ENCODE results near the gene ALPK3. TPM values are rescaled to one million over a fixed set of nuclear protein-coding genes. Genes with fewer than 3 reads are reported as not detected.

Gene ALPK3
- total RNA-seq, 2 donors from 2014 or later = 7.8 to 15.8 TPM

- no peak for ATAC-seq
- no peak overlapping the region for H3K27ac ChIP-seq
Observed at GRCh38 chr15:84859651-84860050, 42.5 kb downstream of the ALPK3 start.

DNA sequence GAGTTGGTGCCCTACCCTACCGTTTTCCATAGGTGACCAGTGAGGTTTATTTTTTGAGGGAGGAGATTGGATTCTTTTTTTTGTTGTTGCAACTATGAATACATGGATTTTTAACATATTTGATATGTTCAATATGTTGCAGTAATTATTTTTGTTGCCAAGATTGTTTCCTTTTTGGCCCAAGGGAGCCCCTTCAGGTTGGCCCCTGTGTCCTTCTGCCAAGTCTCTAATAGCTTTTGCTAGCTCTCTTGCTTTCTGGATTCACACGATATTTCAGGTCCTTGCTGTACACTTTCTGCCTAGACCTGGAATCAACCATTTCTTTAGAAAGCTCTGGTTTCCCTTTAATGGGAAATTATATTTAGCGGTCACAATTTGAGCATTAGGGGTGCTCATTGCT lies 44.6 kb downstream of the ALPK3 start:
- TF ChIP-seq, protein P1, sequence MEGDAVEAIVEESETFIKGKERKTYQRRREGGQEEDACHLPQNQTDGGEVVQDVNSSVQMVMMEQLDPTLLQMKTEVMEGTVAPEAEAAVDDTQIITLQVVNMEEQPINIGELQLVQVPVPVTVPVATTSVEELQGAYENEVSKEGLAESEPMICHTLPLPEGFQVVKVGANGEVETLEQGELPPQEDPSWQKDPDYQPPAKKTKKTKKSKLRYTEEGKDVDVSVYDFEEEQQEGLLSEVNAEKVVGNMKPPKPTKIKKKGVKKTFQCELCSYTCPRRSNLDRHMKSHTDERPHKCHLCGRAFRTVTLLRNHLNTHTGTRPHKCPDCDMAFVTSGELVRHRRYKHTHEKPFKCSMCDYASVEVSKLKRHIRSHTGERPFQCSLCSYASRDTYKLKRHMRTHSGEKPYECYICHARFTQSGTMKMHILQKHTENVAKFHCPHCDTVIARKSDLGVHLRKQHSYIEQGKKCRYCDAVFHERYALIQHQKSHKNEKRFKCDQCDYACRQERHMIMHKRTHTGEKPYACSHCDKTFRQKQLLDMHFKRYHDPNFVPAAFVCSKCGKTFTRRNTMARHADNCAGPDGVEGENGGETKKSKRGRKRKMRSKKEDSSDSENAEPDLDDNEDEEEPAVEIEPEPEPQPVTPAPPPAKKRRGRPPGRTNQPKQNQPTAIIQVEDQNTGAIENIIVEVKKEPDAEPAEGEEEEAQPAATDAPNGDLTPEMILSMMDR (IDR thresholded peaks at IDR 0.05) = no peak
- no peak for TF ChIP-seq POLR2A (IDR thresholded peaks at IDR 0.05)
- 87 to 91% methylated on average over 3 of the region's 3 CpGs for WGBS, 2 donors
- H3K36me3 ChIP-seq (replicated peaks in 1 of 2; ENCODE audit: insufficient read depth in 1 of 2, low read depth in 2 of 2) = no peaks in the 10 kb centered on the region
- H3K9me3 ChIP-seq = no peaks in the 10 kb centered on the region
- intact Hi-C loops (cut with DNase I) = no loop called here
- DNase-seq (no peak), ATAC-seq (no peak)
- H3K27me3 ChIP-seq = no peaks in the 10 kb centered on the region
- no peak overlapping the region for H3K4me3 ChIP-seq
- no peak overlapping the region for H3K27ac ChIP-seq
- no peaks in the 10 kb centered on the region for H3K4me1 ChIP-seq

More at GRCh38 chr15:84859651-84860050, 42.5 kb downstream of the ALPK3 start:
- DNase-seq = no peak
- TF ChIP-seq, protein P1 (IDR thresholded peaks at IDR 0.05) = no peak
- no peak for TF ChIP-seq POLR2A (IDR thresholded peaks at IDR 0.05)
- intact Hi-C loops (cut with DNase I) = no loop called here
- Histone ChIP-seq H3K36me3 (replicated peaks in 1 of 2; ENCODE audit: insufficient read depth in 1 of 2, low read depth in 2 of 2) (no peaks in the 10 kb centered on the region), H3K4me1 (no peaks in the 10 kb centered on the region), H3K9me3 (no peaks in the 10 kb centered on the region), H3K4me3 (no peak overlapping the region), H3K27me3 (no peaks in the 10 kb centered on the region)
- 89% methylated on average over 15 of the region's 15 CpGs; no CpG with 5 or more reads in 1 of the 2 donors for WGBS, 2 donors

GRCh38 chr15:84862214-84862975 lies 45.2 kb downstream of the ALPK3 start:
- DNase-seq = no peak
- 89 to 91% methylated on average over 15 to 16 of the region's 17 CpGs for WGBS, 2 donors
- intact Hi-C loops (cut with DNase I) = no loop called here

GRCh38 chr15:84863565-84864443 lies 46.6 kb downstream of the ALPK3 start:
- DNase-seq (no peak), ATAC-seq (no peak)
- intact Hi-C loops (cut with DNase I) = no loop called here
- Histone ChIP-seq H3K4me3 (no peak overlapping the region), H3K36me3 (replicated peaks in 1 of 2; ENCODE audit: insufficient read depth in 1 of 2, low read depth in 2 of 2) (no peaks in the 10 kb centered on the region), H3K9me3 (no peaks in the 10 kb centered on the region), H3K27ac (no peak overlapping the region), H3K4me1 (no peaks in the 10 kb centered on the region), H3K27me3 (no peaks in the 10 kb centered on the region)
- TF ChIP-seq, protein P1 (IDR thresholded peaks at IDR 0.05) = no peak
- no peak for TF ChIP-seq POLR2A (IDR thresholded peaks at IDR 0.05)
- WGBS, 2 donors = 70 to 82% methylated on average over 10 to 13 of the region's 13 CpGs

More at GRCh38 chr15:84862214-84862975, 45.2 kb downstream of the ALPK3 start:
- H3K9me3 ChIP-seq = no peaks in the 10 kb centered on the region
- TF ChIP-seq POLR2A (IDR thresholded peaks at IDR 0.05) = no peak
- TF ChIP-seq, protein P1 (IDR thresholded peaks at IDR 0.05) = no peak
- H3K27me3 ChIP-seq = no peaks in the 10 kb centered on the region
- no peaks in the 10 kb centered on the region for H3K36me3 ChIP-seq (replicated peaks in 1 of 2; ENCODE audit: insufficient read depth in 1 of 2, low read depth in 2 of 2)
- no peak for ATAC-seq
- no peaks in the 10 kb centered on the region for H3K4me1 ChIP-seq
- H3K27ac ChIP-seq = no peak overlapping the region
- no peak overlapping the region for H3K4me3 ChIP-seq
